Measurements from ENCODE around the gene NDUFA7.

DNA sequence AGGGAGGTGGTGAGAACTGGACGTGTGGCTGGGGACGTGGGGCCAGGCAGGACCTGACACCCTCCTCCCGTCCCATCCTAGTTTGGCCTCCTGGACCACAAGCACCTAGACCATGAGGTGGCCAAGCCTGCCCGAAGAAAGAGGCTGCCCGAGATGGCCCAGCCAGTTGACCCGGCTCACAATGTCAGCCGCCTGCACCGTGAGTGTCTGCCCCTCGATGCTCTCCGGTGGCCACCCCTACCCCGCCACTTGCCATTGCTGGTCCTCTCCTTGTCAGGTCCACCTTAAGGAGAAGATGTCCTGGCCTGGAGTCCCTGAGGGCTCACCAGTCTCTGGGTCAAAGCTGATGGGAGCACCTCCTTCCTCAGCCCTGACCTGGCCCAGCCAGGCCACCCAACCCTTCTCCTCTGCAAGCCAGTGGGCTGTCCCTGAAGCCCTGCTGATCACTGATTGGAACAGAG, 45.0 kb upstream of the NDUFA7 start:
- TF ChIP-seq, protein P1, sequence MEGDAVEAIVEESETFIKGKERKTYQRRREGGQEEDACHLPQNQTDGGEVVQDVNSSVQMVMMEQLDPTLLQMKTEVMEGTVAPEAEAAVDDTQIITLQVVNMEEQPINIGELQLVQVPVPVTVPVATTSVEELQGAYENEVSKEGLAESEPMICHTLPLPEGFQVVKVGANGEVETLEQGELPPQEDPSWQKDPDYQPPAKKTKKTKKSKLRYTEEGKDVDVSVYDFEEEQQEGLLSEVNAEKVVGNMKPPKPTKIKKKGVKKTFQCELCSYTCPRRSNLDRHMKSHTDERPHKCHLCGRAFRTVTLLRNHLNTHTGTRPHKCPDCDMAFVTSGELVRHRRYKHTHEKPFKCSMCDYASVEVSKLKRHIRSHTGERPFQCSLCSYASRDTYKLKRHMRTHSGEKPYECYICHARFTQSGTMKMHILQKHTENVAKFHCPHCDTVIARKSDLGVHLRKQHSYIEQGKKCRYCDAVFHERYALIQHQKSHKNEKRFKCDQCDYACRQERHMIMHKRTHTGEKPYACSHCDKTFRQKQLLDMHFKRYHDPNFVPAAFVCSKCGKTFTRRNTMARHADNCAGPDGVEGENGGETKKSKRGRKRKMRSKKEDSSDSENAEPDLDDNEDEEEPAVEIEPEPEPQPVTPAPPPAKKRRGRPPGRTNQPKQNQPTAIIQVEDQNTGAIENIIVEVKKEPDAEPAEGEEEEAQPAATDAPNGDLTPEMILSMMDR (IDR thresholded peaks at IDR 0.05): no peak
- TF ChIP-seq POLR2A (IDR thresholded peaks at IDR 0.05): no peak
